HG03060 (cell line): ENCODE results near the gene OR4N2.
"Not testable (repeated sequence)": the region's sequence is repeated elsewhere in the genome, so short reads cannot be mapped to it uniquely, and the experiment has no call there.

Source experiments
- ATAC-seq: cut with Tn5 transposase; IDR thresholded peaks from one replicate; pipeline ENCODE4 v1.9.1; 2021; ENCODE audit warnings: low read depth, moderate number of reproducible peaks; ENCODE audit not compliant: unreplicated experiment

The OR4N2 gene

DNA sequence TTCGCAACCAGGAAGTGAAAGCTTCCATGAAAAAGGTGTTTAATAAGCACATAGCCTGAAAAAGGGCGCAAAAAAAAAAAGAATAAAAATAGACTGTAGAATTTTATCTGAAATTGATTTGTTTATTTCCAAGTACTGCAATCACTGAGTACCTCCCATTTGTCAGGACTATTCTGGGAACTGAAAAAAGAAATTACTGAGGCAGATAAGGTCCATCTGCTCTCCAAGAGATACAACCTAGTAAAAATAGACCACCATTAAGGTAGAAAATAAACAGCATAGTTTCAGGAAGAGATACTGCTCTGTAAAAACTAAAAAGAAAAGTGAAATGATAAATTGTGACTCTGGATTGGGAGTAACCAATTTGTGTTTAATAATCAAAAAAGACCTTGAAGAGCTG, 24.7 kb downstream of the OR4N2 start:
- no peak for ATAC-seq

DNA sequence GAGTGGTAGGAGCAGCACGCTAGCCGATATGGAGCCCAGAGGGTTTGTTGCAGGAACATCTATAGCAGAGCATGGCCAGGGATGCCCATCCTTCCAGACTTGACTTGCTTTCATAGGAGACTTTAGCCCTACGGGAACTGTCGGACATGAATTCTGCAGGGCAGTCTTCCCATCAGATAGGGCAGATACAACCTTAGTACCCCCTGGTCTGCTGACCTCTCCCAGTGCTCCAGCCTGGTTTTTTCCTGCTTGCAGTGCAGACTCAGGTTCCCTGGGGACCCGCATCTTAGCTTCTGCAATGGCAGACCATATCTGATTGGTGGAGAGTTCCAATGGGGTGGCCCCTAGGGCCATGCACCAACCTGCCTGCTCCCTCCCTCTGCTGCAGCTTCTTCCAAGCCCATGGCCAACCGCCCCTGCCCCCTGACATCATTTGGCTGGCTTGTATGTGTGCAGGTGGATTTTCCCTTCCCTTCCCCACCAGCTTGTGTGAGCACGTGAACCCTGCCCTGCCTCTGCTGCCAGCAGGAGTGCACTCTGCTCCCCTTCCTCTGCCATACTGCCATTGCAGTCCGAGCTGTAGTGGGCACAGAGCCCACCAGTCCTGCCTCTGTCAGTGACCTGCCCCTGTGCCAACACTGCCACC, 30.8 kb downstream of the OR4N2 start:
- not testable (repeated sequence) for ATAC-seq

DNA sequence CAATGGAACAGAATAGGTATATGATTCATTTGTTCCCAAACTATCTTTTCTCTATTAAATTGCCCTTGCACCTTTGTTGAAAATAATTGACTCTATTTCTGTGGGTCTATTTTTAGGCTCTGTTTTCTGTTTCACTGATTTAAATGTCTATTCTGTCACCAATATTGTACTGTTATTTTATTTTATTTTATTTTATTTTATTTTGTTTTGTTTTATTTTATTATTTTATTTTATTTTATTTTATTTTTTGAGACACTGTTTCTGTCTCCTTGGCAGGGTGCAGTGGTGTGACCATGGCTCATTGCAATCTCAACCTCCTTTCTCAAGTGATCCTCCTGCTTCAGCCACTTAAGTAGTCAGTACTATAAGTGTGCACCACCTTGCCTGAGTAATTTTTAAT, 34.9 kb downstream of the OR4N2 start:
- no peak for ATAC-seq

DNA sequence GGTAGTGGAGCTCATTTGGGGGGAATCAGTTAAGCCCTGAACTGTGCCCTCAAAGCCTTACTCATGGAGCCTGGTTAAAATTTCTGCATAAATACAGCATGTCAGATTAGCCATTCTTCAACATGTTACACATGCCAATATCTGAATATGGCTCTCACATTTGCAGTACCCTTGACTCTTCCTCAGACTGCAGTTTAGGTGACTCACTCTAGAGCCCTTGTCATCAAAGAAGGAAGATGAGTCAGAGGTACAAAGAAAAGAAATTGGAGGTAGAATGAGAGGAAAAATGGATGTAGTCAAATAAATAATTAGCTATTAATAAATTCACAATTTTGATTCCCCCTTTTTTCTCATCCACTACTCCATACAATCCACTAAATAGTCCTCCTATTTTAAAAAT, 47.8 kb downstream of the OR4N2 start:
- ATAC-seq: no peak

DNA sequence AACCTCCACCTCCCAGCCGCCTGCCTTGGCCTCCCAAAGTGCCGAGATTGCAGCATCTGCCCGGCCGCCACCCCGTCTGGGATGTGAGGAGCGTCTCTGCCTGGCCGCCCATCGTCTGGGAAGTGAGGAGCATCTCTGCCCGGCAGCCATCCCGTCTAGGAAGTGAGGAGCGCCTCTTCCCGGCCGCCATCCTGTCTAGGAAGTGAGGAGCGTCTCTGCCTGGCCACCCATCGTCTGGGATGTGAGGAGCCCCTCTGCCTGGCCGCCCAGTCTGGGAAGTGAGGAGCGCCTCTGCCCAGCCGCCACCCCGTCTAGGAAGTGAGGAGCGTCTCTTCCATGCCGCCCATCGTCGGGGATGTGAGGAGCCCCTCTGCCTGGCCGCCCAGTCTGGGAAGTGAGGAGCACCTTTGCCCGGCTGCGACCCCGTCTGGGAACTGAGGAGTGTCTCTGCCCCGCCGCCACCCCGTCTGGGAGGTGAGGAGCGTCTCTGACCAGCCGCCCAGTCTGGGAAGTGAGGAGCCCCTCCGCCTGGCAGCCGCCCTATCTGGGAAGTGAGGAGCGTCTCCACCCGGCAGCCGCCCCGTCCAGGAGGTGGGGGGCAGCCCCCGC, 62.6 kb downstream of the OR4N2 start:
- not testable (repeated sequence) for ATAC-seq

DNA sequence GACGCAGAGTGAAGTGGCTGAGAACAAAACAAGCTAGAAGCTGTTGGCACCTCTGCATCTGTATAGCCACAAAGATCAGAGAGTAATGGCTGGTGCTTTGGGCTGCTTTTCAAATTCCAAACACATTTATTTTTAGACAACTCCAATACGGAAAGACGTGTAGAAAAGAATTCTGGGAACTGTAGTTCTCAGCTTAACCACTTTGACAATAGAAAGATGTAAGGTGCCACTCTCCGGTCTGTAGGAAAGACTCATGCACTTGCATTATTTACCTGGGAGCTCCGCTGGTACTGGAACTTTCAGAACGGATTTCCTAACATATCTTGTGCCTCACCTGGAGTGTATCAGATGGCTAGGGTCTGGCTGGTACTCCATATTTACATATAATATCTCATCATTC, 69.6 kb downstream of the OR4N2 start:
- ATAC-seq: no peak

DNA sequence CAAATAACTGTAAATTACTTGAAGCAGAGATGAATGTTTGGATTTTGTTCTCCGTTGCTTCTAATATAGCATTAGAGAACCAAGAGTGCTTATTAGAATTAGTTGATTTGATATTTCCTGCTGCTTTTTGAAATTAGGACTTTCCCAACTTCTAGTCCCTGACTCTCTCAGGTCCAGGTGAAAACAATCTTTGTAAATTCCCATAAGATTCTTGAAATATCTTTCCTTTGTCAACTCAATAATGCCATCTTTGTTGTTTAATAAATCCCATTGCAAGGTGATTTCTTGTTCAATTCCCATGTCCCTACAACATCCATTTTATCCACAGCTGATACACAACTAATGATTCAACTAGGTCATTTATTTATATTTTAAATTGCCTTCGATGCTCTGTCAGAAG, 71.3 kb downstream of the OR4N2 start, which contains the start of gene OR4K2:
Gene OR4K2 (plus strand): TSS at position 301 of the 400 bp plus-strand sequence. CDS start 1,126 bp downstream, outside the sequence.
- ATAC-seq: no peak

DNA sequence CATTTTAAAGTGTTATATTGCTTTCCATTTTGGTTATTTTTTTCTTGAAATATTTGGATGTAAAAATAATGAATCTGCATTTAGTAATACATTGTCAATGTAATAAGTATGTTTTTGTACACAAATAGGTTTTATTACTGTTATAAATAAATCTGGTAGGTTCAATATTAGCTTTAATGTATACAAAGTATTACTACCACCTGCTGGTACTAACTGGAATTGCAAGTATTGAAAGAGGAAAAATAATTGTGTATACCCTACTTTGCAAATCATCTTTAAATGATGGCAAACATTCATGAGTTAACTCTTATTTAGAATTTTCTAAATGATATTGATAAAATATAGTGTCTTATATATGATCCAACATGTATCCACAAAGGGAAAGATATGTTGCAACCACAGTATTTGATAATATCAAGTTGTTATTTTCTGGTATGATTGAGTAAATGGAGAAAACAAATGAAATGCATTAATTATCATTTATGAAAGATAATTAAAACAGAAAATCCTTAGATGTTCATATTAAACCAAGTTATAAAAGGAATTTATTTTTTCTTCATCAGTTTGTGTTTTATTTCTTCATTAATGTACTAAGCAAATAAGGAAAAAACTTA, 74.6 kb downstream of the OR4N2 start:
- ATAC-seq: no peak
